Smooth muscle cell (in vitro differentiated cells): Measurements from ENCODE around the gene CASZ1. TPM values are rescaled to one million over a fixed set of nuclear protein-coding genes. Genes with fewer than 3 reads are reported as not detected.

Experiments
- DNase-seq: peaks from one replicate; lab custom pipeline; 2025; ENCODE audit not compliant: unreplicated experiment; lab: John Stamatoyannopoulos, UW
- H2AFZ ChIP-seq: fragments of 200-600 bp; sonication (generic); 2 replicates; pipeline ENCODE4 v1.6.0; 2016; ENCODE audit warnings: antibody characterized with exemption, low read depth, mild to moderate bottlenecking
- H3F3A ChIP-seq: fragments of 200-600 bp; sonication (generic); 2 replicates; pipeline ENCODE4 v1.6.0; 2017; ENCODE audit warnings: antibody characterized with exemption, low read depth
- H3K27ac ChIP-seq: fragments of 200-600 bp; sonication (generic); 2 replicates; pipeline ENCODE4 v1.5.1; 2016; ENCODE audit warnings: low read depth, mild to moderate bottlenecking
- H3K27me3 ChIP-seq: fragments of 200-600 bp; sonication (generic); 2 replicates; pipeline ENCODE4 v1.6.1; 2016; ENCODE audit warnings: low read depth, mild to moderate bottlenecking
- H3K36me3 ChIP-seq: fragments of 200-600 bp; sonication (generic); 2 replicates; pipeline ENCODE4 v1.5.1; 2016; ENCODE audit warnings: low read depth
- H3K4me1 ChIP-seq: fragments of 200-600 bp; sonication (generic); 2 replicates; pipeline ENCODE4 v1.5.1; 2016; ENCODE audit warnings: low read depth
- H3K4me2 ChIP-seq: fragments of 200-600 bp; sonication (generic); 2 replicates; pipeline ENCODE4 v1.6.0; 2016; ENCODE audit warnings: mild to moderate bottlenecking
- H3K4me3 ChIP-seq: fragments of 200-600 bp; sonication (generic); 2 replicates; pipeline ENCODE4 v1.5.1; 2016; ENCODE audit warnings: mild to moderate bottlenecking
- H3K79me2 ChIP-seq: fragments of 200-600 bp; sonication (generic); 2 replicates; pipeline ENCODE4 v1.6.0; 2016; ENCODE audit warnings: low read depth, mild to moderate bottlenecking
- H3K9ac ChIP-seq: fragments of 200-600 bp; sonication (generic); 2 replicates; pipeline ENCODE4 v1.6.0; 2016; ENCODE audit warnings: low read depth
- H3K9me3 ChIP-seq: fragments of 200-600 bp; sonication (generic); replicated peaks from 2 replicates; pipeline ENCODE4 v1.5.1; 2016; ENCODE audit warnings: low read depth
- H4K20me1 ChIP-seq: fragments of 200-600 bp; sonication (generic); 2 replicates; pipeline ENCODE4 v1.6.0; 2016; ENCODE audit warnings: low read depth
- WGBS: methylation state at CpG from one replicate; pipeline ENCODE4 v1.1.7; 2016; ENCODE audit warnings: low lambda C conversion rate; 5-methylcytosine and 5-hydroxymethylcytosine counted together
- polyA plus RNA-seq: library from polyadenylated mRNA; unstranded; fragments of >200 nt; fragmentation: Nextera tagmentation; extraction: Ambion mirVana; gene quantifications from 2 replicates; pipeline ENCODE4 v1.2.1, GENCODE V29; 2016
- total RNA-seq: library from RNA; depleted of rRNA; stranded (reverse); fragments of >200 nt; gene quantifications from 2 replicates; pipeline ENCODE4 v1.2.3, GENCODE V29; 2014
- TF ChIP-seq, protein P1 (sequence below): fragments of 200-600 bp; sonication (generic); IDR thresholded peaks from 2 replicates; pipeline ENCODE4 v1.5.1; 2017; ENCODE audit warnings: borderline replicate concordance, mild to moderate bottlenecking, antibody characterized with exemption; ENCODE audit not compliant: insufficient read depth, poor library complexity, severe bottlenecking

CASZ1 gene
- total and polyA plus RNA-seq, 2 experiments from 2014 or later: 0.70 to 1.9 TPM

DNA sequence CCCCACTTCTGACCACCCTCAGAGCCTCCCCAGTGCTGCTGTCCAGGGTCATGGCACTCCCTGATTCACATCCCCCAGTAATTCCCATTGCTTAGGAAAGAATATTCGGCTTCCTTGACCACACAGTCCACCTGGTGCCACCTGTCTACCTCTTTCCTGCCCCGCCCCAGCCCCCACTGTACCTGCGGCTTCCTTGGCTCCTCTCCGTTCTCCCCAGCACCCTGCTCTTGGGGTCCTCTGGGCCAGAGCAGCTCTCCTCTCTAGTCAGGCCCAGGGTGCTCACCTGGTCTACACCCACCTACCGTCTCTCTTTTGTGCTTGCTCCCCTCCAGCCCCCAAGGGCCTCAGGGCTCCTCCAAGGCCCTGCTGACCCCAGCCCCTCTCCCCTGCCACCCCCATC is 179.1 kb downstream of the CASZ1 start:
- H3K79me2 ChIP-seq: no peaks in the 10 kb centered on the region

DNA sequence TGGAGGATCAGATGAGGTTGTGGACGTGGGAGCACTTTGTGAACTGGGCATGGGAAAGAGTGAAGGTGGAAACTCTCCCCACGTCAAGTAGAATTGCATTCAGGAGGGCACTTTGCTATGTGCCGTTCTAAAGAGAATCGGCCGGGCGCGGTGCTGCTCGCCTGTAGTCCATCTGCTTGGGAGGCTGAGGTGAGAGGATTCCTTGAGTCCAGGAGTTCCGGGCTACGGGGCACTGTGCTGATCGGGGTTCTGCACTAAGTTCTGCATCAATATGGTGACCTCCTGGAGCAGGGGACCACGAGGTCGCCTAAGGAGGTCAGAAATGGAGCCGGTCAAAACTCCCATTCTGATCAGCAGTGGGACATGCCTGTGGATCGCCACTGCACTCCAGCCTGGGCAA is 179.8 kb downstream of the CASZ1 start:
- H4K20me1 ChIP-seq: peaks cover 45% of the 10 kb centered on the region
- TF ChIP-seq, protein P1, sequence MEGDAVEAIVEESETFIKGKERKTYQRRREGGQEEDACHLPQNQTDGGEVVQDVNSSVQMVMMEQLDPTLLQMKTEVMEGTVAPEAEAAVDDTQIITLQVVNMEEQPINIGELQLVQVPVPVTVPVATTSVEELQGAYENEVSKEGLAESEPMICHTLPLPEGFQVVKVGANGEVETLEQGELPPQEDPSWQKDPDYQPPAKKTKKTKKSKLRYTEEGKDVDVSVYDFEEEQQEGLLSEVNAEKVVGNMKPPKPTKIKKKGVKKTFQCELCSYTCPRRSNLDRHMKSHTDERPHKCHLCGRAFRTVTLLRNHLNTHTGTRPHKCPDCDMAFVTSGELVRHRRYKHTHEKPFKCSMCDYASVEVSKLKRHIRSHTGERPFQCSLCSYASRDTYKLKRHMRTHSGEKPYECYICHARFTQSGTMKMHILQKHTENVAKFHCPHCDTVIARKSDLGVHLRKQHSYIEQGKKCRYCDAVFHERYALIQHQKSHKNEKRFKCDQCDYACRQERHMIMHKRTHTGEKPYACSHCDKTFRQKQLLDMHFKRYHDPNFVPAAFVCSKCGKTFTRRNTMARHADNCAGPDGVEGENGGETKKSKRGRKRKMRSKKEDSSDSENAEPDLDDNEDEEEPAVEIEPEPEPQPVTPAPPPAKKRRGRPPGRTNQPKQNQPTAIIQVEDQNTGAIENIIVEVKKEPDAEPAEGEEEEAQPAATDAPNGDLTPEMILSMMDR: no peak
- 96% methylated on average over 15 of the region's 15 CpGs for WGBS

More for the DNA sequence above, 179.1 kb downstream of the CASZ1 start:
- H3F3A ChIP-seq: no peaks in the 10 kb centered on the region
- H3K27ac ChIP-seq: no peak overlapping the region
- no peak overlapping the region for H3K9ac ChIP-seq
- no peak overlapping the region for H3K4me2 ChIP-seq
- H2AFZ ChIP-seq: no peak overlapping the region
- H3K27me3 ChIP-seq: no peaks in the 10 kb centered on the region
- H3K36me3 ChIP-seq: no peaks in the 10 kb centered on the region
- no peak overlapping the region for H3K4me3 ChIP-seq
- WGBS: 95% methylated on average over 4 of the region's 5 CpGs
- no peak for DNase-seq
- H4K20me1 ChIP-seq: peaks cover 40% of the 10 kb centered on the region
- no peaks in the 10 kb centered on the region for H3K9me3 ChIP-seq
- TF ChIP-seq, protein P1: no peak
- H3K4me1 ChIP-seq: no peaks in the 10 kb centered on the region

DNA sequence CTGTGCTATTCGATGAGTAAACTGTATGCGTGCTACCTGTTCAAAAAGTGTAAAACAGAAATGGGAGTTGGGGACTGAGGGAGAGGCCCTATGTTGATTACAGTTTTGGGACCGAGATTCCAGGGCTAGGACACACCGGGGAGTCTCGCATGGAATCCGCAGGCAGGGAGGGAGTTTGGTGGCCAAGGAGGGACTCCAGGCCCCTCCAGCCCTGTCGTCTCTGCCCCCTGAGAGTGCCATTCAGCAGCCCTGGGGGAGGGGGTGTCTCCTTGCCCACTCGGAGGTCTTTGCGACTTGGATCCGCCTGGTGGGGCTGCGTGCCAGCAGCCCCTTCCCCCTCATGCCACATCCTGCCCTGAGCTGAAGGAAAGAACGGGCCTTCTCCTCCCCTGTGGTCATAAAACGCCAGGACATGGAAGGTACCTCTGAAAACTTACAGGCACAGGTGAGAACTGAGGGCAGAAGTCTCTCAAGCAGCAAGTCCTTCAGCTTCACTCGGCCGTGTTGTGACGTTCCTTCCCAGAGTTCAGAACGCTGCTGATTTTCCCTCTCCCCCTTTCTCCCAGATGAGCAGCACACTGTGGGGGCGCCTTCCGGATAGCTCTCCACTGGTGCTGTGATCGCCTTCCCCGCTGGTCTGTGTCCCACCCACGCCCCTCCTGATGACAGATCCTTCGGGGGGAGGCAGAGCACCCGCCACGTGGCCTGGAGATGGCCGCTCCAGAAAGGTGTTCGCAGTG is 180.3 kb downstream of the CASZ1 start:
- H3K4me3 ChIP-seq: no peak overlapping the region
- H2AFZ ChIP-seq: no peak overlapping the region
- no peaks in the 10 kb centered on the region for H3F3A ChIP-seq
- no peaks in the 10 kb centered on the region for H3K9me3 ChIP-seq
- no peaks in the 10 kb centered on the region for H3K36me3 ChIP-seq
- TF ChIP-seq, protein P1: no peak
- H3K79me2 ChIP-seq: no peaks in the 10 kb centered on the region
- WGBS: 90% methylated on average over 27 of the region's 27 CpGs
- H3K27me3 ChIP-seq: no peaks in the 10 kb centered on the region
- H3K4me2 ChIP-seq: no peak overlapping the region
- peaks cover 51% of the 10 kb centered on the region for H4K20me1 ChIP-seq
- no peak overlapping the region for H3K27ac ChIP-seq
- no peaks in the 10 kb centered on the region for H3K4me1 ChIP-seq
- no peak for DNase-seq
- no peak overlapping the region for H3K9ac ChIP-seq

More for the DNA sequence above, 179.8 kb downstream of the CASZ1 start:
- Histone ChIP-seq H3K9me3 (no peaks in the 10 kb centered on the region), H3K4me2 (no peak overlapping the region), H2AFZ (no peak overlapping the region), H3F3A (no peaks in the 10 kb centered on the region), H3K4me1 (no peaks in the 10 kb centered on the region), H3K27me3 (no peaks in the 10 kb centered on the region), H3K79me2 (no peaks in the 10 kb centered on the region), H3K9ac (no peak overlapping the region), H3K36me3 (no peaks in the 10 kb centered on the region), H3K27ac (no peak overlapping the region), H3K4me3 (no peak overlapping the region)
- no peak for DNase-seq

DNA sequence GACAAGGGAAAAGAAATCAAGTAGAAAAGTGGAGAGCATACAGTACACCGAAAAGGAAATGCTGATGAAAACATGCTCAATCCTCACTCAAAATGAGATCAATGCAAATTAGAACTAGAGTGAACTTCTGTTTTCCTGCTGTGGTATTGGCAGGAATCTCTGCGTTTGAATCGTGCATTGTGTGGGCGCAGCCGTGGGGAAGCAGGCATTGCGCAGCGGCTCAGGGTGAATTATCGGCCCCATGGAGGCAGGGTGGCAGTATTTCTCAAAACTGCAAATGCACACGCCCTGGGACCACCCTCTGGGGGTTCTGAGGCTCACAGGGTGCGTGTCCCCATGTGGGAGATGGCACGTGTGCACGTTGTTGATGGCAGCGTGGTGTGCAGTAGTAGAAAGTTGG is 181.1 kb downstream of the CASZ1 start:
- H3K36me3 ChIP-seq: no peaks in the 10 kb centered on the region
- TF ChIP-seq, protein P1: no peak
- no peaks in the 10 kb centered on the region for H3K79me2 ChIP-seq
- H4K20me1 ChIP-seq: peaks cover 51% of the 10 kb centered on the region
- no peak overlapping the region for H3K9ac ChIP-seq
- H3F3A ChIP-seq: no peaks in the 10 kb centered on the region
- H3K4me3 ChIP-seq: no peak overlapping the region
- no peak overlapping the region for H3K4me2 ChIP-seq
- H3K4me1 ChIP-seq: no peaks in the 10 kb centered on the region
- no peak for DNase-seq
- 95% methylated on average over 13 of the region's 13 CpGs for WGBS
- H3K9me3 ChIP-seq: no peaks in the 10 kb centered on the region
- no peak overlapping the region for H3K27ac ChIP-seq
- no peak overlapping the region for H2AFZ ChIP-seq
- H3K27me3 ChIP-seq: no peaks in the 10 kb centered on the region
